ENCODE measurements around the gene RPE.

Gene RPE

DNA sequence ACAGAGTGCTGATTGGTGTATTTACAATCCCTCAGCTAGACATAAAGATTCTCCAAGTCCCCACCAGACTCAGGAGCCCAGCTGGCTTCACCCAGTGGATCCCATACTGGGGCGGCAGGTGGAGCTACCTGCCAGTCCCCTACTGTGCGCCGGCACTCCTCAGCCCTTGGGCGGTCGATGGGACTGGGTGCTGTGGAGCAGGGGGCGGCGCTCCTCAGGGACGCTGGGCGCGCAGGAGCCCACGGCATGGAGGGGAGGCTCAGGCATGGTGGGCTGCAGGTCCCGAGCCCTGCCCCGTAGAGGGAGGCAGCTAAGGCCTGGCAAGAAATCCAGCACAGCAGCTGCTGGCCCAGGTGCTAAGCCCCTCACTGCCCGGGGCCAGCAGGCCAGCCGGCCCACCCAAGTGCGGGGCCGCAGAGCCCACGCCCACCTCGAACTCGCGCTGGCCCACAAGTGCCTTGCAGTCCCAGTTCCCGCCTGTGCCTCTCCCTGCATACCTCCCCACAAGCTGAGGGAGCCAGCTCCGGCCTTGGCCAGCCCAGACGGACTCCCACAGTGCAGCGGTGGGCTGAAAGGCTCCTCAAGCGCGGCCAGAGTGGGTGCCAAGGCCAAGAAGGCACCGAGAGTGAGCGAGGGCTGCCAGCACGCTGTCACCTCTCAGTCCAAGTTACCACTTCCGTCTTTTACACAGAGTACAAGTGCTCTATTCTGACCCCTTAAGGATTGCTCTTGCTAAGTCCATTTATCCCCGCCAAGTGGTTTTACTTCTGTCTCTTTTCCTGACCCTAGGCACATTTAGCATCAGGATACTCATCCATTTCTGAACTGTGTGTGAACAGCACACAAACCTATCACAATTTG is 1.7 kb upstream of the RPE start:
- DNase-seq (ENCODE audit: low read depth in 2 of 2, low spot score in 1 of 2), result no peak

DNA sequence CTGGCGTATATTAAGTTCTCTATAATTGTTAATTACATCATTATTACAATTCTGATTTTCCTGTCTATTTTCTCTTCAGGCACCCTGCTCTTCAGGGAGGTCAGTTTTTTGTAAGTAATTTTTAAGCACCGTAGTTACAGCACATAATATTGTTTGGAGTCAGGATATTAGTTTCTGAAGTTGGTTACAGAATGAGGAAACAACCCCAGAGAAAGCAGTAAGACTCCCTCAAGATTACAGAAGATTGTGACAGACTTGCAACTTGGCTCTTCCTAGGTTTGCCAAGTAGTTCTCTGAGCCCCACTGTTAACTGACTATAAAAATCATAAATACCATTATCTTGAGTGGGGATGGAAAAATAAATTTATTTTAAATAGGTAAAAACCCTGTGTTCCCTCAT is 921 bp downstream of the RPE start:
- DNase-seq (ENCODE audit: low read depth in 2 of 2, low spot score in 1 of 2), result no peak

DNA sequence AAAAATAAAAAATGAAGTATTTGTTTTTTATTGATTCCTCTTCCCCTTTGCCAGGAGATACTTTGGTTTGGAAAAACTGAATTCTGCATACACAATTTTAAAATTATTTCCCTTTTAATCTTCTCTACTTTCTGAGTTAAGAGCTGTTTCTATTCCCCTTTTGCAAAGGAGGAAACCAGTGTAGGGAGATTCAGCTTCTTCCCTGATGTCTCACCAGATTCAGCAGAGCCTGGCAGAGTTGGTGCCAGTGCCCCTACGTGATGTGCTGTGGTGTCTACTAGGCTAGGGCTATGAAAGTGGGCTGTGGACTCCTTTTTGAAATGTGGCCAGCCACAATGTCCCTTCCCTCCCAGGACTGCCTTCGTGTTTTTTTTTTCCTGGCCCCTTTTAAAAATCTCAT is 2.4 kb downstream of the RPE start:
- DNase-seq (ENCODE audit: low read depth in 2 of 2, low spot score in 1 of 2), result no peak

DNA sequence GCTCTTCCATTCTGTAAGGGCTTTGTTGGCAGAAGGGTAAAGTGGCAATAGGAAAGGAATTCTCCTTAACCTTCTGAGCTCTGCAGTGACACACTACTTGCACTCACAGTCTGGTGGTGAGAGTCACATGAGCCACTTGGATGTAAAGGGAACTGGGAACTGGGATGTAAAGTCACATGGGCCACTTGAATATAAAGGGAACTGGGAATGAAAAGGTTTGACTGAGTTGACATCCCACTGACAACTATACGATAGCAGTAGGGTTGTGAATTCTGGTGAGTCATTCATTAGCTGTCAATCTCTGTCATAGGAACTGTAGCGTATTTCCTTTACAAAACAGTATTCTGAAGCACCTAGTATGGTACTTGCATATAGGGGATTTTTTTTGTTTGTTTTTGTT is 5.5 kb downstream of the RPE start:
- DNase-seq (ENCODE audit: low read depth in 2 of 2, low spot score in 1 of 2), result no peak

- DNase-seq (ENCODE audit: low read depth in 2 of 2, low spot score in 1 of 2), result no peak
These were observed 6.7 kb downstream of the RPE start for GRCh38 chr2:210009126-210009525.

DNA sequence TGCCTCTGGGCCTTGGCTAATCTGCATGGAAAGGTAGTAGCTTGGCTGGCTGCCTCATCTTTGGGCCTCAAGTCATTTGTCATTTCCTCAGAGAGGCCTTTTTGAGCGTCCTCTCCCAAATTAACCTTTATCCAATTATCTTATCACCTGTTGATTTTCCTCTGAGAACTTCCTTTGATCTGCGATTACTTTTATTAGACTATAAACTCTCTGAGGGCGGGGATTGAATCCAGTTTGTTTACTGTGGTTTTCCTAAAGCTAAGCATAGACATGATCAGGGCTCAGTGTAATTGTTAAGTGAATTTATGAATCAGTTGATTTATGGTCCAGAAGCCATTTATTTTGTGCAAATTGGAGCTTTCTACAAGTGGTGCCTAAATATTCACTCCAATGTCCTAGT is 7.5 kb downstream of the RPE start:
- no peak for DNase-seq (ENCODE audit: low read depth in 2 of 2, low spot score in 1 of 2)

- no peak for DNase-seq (ENCODE audit: low read depth in 2 of 2, low spot score in 1 of 2)
These were observed 17.7 kb downstream of the RPE start for GRCh38 chr2:210020138-210020537.

DNA sequence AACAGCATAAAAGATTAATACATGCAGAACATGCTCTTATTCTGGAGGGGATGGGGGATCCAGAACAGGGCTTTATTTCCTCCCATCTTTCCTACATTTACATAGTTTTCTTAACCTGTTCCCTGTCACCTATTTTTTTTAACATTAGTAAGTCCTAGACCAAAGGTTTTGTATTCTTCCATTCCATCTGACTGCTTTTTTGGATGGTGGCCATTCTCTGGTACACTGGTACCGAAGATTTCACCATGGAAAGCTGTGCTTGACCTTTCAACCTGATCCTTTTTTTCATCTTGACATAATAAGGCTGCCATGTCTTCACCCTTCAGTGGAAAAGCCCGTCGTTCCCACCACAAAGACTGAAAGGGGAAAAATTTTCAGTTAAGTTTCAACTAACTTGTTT is 20.4 kb downstream of the RPE start:
- DNase-seq (ENCODE audit: low read depth in 2 of 2, low spot score in 1 of 2), result no peak

DNA sequence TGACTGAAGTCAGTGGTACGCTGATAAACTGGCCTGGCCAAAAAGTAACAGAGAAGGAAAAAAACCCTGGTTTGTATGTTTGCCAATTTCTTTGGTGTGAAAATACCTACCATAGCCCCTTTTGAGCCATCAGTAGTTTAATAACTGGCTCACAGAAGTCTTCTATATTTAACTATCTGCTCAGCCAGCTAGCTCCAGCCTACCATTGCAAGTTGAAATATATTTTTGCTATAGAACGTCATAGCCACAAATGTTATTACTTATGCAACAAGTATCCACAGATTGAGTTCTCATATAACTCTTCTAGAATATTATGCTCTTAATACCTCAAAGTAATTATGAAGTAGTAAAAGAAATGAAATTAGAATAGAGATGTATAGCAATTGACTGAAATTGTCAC is 25.2 kb downstream of the RPE start:
- no peak for DNase-seq (ENCODE audit: low read depth in 2 of 2, low spot score in 1 of 2)

GRCh38 chr2:210028178-210028577 is 25.7 kb downstream of the RPE start:
- DNase-seq (ENCODE audit: low read depth in 2 of 2, low spot score in 1 of 2), result no peak

DNA sequence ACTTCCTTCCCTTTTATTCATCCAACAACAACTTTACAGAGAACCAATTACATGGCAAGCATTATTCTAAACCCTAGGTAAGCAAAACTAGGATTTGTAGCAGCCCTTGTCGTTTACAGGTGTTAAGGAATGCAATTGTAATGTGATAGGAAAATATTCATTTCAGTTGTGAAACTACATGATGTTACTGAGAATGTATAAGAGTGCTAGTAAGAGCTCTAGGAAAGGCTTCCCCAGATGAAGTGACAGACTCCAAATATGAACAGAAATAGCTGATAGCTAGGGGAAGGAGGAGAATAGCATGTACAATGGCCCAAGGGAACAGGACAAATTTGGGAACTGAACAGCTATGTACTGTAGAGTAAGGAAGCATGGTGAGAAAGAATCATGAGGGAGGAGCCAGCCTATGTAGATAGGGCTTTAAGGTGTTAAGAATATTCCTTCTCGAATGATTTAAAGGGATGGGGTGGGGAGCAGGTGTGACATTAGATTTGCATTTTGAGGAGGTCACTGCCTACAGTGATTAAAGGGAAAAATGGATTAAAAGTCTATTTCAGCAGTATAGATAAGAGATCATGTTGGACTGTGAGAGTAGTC is 31.7 kb downstream of the RPE start:
- DNase-seq (ENCODE audit: low read depth in 2 of 2, low spot score in 1 of 2), result no peak

GRCh38 chr2:210035679-210036078 is 33.2 kb downstream of the RPE start:
- DNase-seq (ENCODE audit: low read depth in 2 of 2, low spot score in 1 of 2), result no peak

DNA sequence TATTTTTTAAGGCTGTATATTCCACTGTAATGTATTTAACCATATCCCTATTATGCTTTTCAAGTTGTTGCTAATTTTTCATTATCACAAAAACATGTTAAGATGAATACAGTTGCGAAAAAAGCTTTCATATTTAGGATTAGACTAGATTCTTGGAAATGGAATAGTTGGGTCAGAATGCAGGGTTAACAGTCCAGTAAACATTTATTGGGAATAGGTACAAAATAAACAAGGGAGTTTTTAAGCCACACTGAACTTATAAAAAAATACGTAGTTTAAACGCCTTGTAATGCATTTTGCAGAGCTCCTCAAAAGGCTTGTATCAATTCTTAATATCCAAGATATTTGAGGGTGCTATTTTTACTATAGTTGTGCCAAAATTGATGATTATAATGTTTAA is 35.6 kb downstream of the RPE start:
- no peak for DNase-seq (ENCODE audit: low read depth in 2 of 2, low spot score in 1 of 2)

DNA sequence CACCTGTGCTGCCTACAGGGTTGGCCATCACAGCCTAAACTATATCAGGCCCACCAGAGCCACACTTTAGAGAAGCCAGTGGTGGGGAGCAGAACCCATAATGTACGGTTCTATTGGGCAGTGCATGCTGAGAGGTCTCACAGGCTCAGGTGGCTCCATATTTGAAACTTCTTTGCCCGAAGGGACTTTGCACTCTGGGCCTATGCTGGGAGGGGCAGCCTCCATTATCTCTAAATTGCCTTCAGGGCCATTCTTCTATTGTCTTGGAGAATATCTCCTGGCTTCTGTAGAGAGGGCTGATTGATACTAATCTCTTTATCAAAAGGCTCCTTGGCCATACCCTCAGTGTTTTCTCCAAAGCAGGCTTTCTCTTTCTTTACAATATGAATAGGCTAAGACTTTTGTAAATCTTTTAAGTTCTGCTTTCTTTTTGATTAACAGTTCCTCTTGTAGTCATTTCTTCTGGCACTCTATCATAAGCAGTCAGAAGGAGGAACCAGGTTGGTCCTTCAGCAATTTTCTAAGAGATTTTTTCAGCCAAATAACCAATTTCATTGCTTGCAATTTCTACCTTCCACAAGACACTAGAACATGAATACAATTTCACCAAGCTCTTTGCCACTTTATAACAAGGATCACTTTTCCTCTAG is 44.5 kb downstream of the RPE start:
- DNase-seq (ENCODE audit: low read depth in 2 of 2, low spot score in 1 of 2), result no peak

DNA sequence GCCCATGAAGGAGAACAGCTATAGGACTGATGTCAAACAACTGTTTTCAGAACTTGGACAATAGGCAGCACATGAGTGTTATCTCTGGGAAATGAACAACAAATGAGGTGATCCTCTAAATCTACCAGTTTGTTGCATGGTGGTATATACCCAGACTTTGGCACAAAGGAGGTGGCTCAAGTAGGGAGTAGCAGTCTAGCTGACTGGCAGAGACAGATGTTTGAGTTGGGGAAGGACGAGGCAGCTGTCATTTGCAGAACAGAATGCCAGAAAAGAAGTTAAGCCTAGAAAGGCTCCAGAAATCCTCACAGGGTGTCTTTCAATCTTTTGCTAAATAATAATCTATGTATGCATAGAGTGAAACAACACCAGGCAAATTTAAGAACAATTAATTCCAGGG is 47.4 kb downstream of the RPE start:
- no peak for DNase-seq (ENCODE audit: low read depth in 2 of 2, low spot score in 1 of 2)

DNA sequence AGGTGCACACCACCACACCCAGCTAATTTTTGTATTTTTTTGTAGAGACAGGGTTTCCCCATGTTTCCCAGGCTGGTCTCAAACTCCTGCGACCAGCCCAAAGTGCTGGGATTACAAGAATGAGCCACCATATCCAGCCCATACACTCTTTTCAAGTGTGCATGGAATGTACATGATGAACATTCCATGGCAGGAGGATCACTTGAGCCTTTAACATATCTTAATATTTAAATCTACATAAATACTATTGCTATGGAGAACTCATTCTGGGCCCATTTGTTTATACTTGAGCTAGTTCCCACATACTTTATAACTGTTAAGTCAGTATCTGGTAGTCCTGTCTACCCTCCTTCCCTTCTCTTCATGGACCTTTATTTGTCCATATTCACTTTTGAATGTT is 48.4 kb downstream of the RPE start:
- DNase-seq (ENCODE audit: low read depth in 2 of 2, low spot score in 1 of 2), result no peak

GRCh38 chr2:210054696-210055095 is 52.3 kb downstream of the RPE start:
- DNase-seq (ENCODE audit: low read depth in 2 of 2, low spot score in 1 of 2), result no peak

DNA sequence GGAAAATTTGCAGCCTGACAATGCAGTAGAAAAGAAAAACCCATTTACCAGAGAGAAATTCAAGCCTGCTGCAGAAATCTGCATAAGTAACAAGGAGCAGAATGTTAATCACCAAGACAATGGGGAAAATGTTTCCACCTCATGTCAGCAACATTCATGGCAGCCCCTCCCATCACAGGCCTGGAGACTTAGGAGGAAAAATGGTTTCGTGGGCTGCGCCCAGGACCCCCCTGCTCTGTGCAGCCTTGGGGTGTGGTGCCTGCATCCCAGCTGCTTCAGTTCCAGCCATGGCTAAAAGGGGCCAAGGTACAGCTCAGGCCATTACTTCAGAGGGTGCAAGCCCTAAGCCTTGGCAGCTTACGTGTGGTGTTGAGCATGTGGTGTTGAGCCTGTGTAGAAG is 53.4 kb downstream of the RPE start:
- DNase-seq (ENCODE audit: low read depth in 2 of 2, low spot score in 1 of 2), result no peak

DNA sequence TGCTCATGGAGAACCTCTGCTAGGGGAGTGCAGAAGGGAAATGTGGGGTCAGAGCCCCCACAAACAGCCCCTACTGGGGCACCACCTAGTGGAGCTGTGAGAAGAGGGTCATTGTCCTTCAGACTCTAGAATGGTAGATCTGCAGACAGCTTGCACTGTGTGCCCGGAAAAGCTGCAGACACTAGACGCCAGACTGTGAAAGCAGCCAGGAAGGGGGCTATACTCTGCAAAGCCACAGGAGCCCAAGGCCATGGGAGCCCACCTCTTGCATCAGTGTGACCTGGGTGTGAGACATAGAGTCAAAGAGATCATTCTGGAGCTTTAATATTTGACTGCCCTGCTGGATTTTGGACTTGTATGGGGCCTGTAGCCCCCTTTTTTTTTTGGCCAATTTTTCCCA is 60.9 kb downstream of the RPE start:
- DNase-seq (ENCODE audit: low read depth in 2 of 2, low spot score in 1 of 2), result no peak

All from stimulated activated CD8-positive, alpha-beta memory T cell treated with anti-CD3 and anti-CD28 coated beads, Interleukin-4, amount 100 ng/mL, for 1 hour (primary cell).